HL-60 (cell line): ENCODE measurements around the gene PDE4B.

Experiments
- CTCF ChIP-seq: IDR thresholded peaks from one replicate; pipeline ENCODE4 v1.5.1; 2011; ENCODE audit warnings: low read length, control low read depth, inconsistent platforms; ENCODE audit not compliant: insufficient read depth
- POLR2AphosphoS5 ChIP-seq: IDR thresholded peaks from 2 replicates; pipeline ENCODE4 v1.6.1; 2012; ENCODE audit warnings: low read depth

- no peak for TF ChIP-seq CTCF
- TF ChIP-seq POLR2AphosphoS5: no peak
Measured at GRCh38 chr1:65850281-65850680, 57.6 kb downstream of the PDE4B start.
